OCI-LY3 (cell line): Measurements from ENCODE around the gene TRAF4.
A peak's percentile ranks its signal among the peaks of the same experiment; 100 is the strongest.

ENCODE experiments used
- H2AFZ ChIP-seq: fragments of 200-600, 300-600 bp; shearing (Covaris generic); 2 replicates; pipeline ENCODE4 v1.6.0; 2014; ENCODE audit warnings: antibody characterized with exemption, low read depth, low read length
- H3K27ac ChIP-seq: fragments of 200-600, 300-600 bp; sonication (generic); 2 replicates; pipeline ENCODE4 v1.5.1; 2014; ENCODE audit warnings: mild to moderate bottlenecking, low read length, moderate library complexity, mixed read lengths
- H3K27me3 ChIP-seq: fragments of 200-600, 300-600 bp; sonication (generic); 2 replicates; pipeline ENCODE4 v1.6.1; 2014; ENCODE audit warnings: low read depth, low read length, mixed read lengths
- H3K36me3 ChIP-seq: fragments of 200-600, 300-600 bp; sonication (generic); replicated peaks from 2 replicates; pipeline ENCODE3; 2014; ENCODE audit warnings: low read depth, low read length, mixed read lengths
- H3K4me1 ChIP-seq: fragments of 300-600, 200-600 bp; sonication (generic); 2 replicates; pipeline ENCODE4 v1.6.1; 2014; ENCODE audit warnings: low read length, mixed read lengths
- H3K4me2 ChIP-seq: fragments of 200-600, 300-600 bp; sonication (generic); 2 replicates; pipeline ENCODE4 v1.6.1; 2014; ENCODE audit warnings: low read length, mixed read lengths
- H3K4me3 ChIP-seq: fragments of 300-600, 200-600 bp; sonication (generic); 2 replicates; pipeline ENCODE4 v1.5.1; 2014; ENCODE audit warnings: antibody characterized with exemption, mild to moderate bottlenecking, low read length, moderate library complexity
- H3K79me2 ChIP-seq: fragments of 300-600, 200-600 bp; shearing (Covaris generic); 2 replicates; pipeline ENCODE4 v1.6.1; 2014; ENCODE audit warnings: mild to moderate bottlenecking, low read length, mixed read lengths
- H3K9ac ChIP-seq: fragments of 300-600, 200-600 bp; shearing (Covaris generic); 2 replicates; pipeline ENCODE4 v1.6.0; 2014; ENCODE audit warnings: mild to moderate bottlenecking, low read length, moderate library complexity
- H3K9me3 ChIP-seq: fragments of 200-600, 300-600 bp; shearing (Covaris generic); 2 replicates; pipeline ENCODE4 v1.6.1; 2014; ENCODE audit warnings: low read length, mixed read lengths; ENCODE audit not compliant: insufficient read depth
- H4K20me1 ChIP-seq: fragments of 200-600, 300-600 bp; sonication (generic); 2 replicates; pipeline ENCODE4 v1.6.1; 2016; ENCODE audit warnings: low read length, mixed read lengths; ENCODE audit not compliant: insufficient read depth
- EZH2phosphoT487 ChIP-seq: fragments of 200-600 bp; shearing (Covaris generic); IDR thresholded peaks from 2 replicates; pipeline ENCODE4 v1.6.1; 2018; ENCODE audit warnings: antibody characterized with exemption, mixed run types, low read depth
- TF ChIP-seq, protein P1 (sequence below): fragments of 200-600, 300-600 bp; sonication (generic); IDR thresholded peaks from 2 replicates; pipeline ENCODE4 v1.5.1; 2014; ENCODE audit warnings: antibody characterized with exemption, low read length, low read depth

Gene TRAF4

DNA sequence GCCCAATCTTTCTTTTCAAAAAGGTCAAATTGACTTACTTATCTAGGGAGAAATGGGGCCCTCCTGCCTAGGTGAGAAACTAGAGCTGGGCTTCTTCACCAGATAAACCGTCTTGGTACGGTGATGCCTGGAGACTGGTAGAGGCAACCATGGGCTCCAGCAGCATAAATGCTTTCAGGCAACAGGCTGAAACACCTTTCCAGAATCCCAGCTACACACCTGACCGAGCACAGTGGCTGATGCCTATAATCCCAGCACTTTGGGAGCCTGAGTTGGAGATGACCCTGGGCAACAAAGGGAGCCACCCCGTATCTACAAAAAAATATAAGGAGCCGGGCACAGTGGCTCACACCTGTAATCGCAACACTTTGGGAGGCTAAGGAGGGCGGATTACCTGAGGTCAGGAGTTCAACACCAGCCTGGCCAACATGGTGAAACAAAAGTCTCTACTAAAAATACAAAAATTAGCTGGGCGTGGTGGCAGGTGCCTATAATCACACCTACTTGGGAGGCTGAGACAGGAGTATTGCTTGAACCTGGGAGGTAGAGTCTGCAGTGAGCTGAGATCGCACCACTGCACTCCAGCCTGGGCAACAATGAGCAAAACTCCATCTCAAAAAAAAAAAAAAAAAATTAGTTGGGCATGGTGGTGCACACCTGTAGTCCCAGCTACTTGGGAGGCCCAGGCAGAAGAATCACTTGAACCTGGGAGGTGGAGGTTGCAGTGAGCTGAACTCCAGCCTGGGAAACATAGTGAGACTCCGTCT lies 8.0 kb downstream of the TRAF4 start:
- H3K79me2 ChIP-seq, result peaks cover 50% of the 10 kb centered on the region
- no peak overlapping the region for H3K4me2 ChIP-seq
- no peak overlapping the region for H2AFZ ChIP-seq
- TF ChIP-seq, protein P1, sequence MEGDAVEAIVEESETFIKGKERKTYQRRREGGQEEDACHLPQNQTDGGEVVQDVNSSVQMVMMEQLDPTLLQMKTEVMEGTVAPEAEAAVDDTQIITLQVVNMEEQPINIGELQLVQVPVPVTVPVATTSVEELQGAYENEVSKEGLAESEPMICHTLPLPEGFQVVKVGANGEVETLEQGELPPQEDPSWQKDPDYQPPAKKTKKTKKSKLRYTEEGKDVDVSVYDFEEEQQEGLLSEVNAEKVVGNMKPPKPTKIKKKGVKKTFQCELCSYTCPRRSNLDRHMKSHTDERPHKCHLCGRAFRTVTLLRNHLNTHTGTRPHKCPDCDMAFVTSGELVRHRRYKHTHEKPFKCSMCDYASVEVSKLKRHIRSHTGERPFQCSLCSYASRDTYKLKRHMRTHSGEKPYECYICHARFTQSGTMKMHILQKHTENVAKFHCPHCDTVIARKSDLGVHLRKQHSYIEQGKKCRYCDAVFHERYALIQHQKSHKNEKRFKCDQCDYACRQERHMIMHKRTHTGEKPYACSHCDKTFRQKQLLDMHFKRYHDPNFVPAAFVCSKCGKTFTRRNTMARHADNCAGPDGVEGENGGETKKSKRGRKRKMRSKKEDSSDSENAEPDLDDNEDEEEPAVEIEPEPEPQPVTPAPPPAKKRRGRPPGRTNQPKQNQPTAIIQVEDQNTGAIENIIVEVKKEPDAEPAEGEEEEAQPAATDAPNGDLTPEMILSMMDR, result no peak
- TF ChIP-seq EZH2phosphoT487, result no peak
- peaks cover 51% of the 10 kb centered on the region for H3K4me1 ChIP-seq
- no peak overlapping the region for H3K9ac ChIP-seq
- H3K27me3 ChIP-seq, result no peaks in the 10 kb centered on the region
- H3K4me3 ChIP-seq, result no peak overlapping the region
- H3K9me3 ChIP-seq, result no peaks in the 10 kb centered on the region
- H3K36me3 ChIP-seq, result peaks cover 52% of the 10 kb centered on the region
- H4K20me1 ChIP-seq, result peaks cover 51% of the 10 kb centered on the region
- peak overlapping the region; percentile 32; the same call in 1 of the 2 replicates for H3K27ac ChIP-seq

GRCh38 chr17:28755486-28755885 lies 11.7 kb downstream of the TRAF4 start:
- H3K27ac ChIP-seq, result no peak overlapping the region
- H3K9ac ChIP-seq, result no peak overlapping the region
- H3K4me3 ChIP-seq, result no peak overlapping the region
- TF ChIP-seq EZH2phosphoT487, result no peak
- TF ChIP-seq, protein P1, result no peak
- H3K36me3 ChIP-seq, result peaks cover 32% of the 10 kb centered on the region
- H2AFZ ChIP-seq, result no peak overlapping the region
- H3K27me3 ChIP-seq, result no peaks in the 10 kb centered on the region
- H3K79me2 ChIP-seq, result peaks cover 13% of the 10 kb centered on the region
- no peaks in the 10 kb centered on the region for H3K9me3 ChIP-seq
- peaks cover 15% of the 10 kb centered on the region for H3K4me1 ChIP-seq
- H3K4me2 ChIP-seq, result no peak overlapping the region
- H4K20me1 ChIP-seq, result peaks cover 16% of the 10 kb centered on the region

GRCh38 chr17:28756049-28756804 lies 12.4 kb downstream of the TRAF4 start:
- Histone ChIP-seq H3K36me3 (peaks cover 32% of the 10 kb centered on the region), H3K4me1 (peaks cover 16% of the 10 kb centered on the region), H3K27ac (no peak overlapping the region), H3K79me2 (peaks cover 6% of the 10 kb centered on the region; the same call in 1 of the 2 replicates), H3K9ac (no peak overlapping the region), H3K4me3 (no peak overlapping the region), H3K4me2 (no peak overlapping the region), H4K20me1 (peaks cover 10% of the 10 kb centered on the region), H2AFZ (no peak overlapping the region), H3K27me3 (no peaks in the 10 kb centered on the region), H3K9me3 (no peaks in the 10 kb centered on the region)
- no peak for TF ChIP-seq EZH2phosphoT487
- TF ChIP-seq, protein P1, result no peak
